Activated CD8-positive, alpha-beta memory T cell treated with anti-CD3 and anti-CD28 coated beads, Interleukin-2, amount 50 U/mL, for 24 hours (primary cell): ENCODE measurements around the gene CRTC3.

ENCODE experiments used
- DNase-seq: peaks from one replicate; pipeline ENCODE4 v3.0.0-alpha.2; 2020; ENCODE audit errors: extremely low read depth

Gene CRTC3

DNA sequence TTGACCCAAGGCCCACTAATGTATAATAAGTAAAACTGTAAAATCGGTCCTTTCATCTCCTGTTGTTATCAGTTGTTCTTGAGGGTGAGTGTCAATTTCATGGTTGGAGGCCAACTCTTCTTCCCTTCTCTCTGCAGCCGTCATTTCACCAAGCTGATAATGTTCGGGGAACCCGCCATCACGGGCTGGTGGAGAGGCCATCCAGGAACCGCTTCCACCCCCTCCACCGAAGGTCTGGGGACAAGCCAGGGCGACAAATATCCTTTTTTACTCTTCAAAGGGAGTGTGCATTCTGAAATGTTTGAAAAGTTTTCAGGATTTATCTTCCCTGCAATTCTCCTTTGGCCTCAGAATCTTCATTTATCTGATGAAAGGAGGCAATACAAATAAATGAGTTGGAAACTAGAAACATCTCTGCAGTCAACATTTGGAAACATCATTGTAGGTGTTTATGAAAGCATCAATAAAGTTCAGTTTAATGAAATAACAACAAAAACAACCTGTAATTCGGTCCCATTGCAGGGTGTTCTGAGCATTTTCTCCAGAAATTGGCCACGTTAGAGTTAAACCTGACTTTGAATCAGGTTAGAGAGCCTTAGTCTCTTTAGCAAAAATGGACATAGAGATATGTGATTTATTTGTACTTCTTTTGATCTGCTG is 63.9 kb downstream of the CRTC3 start:
- no peak for DNase-seq

DNA sequence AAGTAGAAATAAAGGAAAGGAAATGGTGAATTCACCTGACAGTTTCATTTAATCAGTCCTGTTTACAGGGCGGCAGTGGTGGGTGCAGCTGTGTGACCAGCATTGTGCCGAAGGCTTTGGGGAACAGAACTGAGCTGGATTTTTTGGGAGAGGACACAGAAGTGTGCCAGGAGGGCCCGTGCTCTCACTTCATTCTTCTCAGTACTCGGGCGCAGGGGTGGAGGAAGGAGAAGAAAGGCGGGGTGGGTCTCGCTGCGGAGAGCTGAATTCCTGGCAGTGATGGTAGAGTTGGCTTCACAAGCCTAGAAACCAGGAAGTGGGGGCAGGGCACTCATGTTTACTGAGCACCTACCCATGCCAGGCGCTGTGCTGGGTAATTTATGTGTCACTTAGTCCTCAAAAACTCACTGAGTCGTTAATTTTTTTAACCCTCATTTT is 64.6 kb downstream of the CRTC3 start:
- peak; percentile 71 for DNase-seq

DNA sequence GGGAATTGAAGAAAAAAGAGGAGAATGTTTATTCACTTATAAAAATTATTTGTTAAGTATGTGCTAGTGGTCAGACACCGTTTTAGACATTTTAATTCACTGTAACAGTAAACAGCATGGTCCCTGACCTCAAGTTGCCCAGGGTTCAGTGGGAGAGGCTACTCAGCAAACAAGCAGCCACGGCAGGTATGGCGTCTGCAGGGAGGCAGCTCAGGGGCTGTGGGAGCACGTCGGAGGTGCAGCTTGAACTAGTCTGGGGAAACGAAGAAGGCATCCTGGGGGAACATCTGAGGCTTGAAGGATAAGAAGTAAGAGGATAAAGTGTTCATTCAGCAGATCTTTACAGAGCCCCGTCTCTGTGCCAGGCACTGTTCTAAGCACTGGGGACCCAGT is 66.0 kb downstream of the CRTC3 start:
- no peak for DNase-seq

DNA sequence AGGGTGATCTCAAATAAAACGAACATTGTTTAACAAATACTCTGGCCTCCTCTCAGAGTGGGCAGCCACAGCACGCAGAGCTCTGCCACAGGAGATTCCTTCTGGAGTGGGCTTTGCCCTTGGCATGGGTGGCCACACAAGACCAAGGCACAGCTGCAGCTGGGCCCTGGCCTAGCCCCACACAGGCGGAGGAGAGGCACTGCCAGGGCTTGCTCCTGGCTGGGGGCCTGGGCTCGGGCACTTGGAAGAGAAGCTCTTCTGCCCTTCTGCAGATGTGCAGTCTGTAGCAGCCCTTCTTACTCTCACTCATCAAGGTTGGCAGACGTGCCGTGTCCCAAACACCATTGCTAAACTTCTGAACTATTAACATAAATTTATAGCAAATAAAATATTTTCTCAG is 67.2 kb downstream of the CRTC3 start:
- no peak for DNase-seq

DNA sequence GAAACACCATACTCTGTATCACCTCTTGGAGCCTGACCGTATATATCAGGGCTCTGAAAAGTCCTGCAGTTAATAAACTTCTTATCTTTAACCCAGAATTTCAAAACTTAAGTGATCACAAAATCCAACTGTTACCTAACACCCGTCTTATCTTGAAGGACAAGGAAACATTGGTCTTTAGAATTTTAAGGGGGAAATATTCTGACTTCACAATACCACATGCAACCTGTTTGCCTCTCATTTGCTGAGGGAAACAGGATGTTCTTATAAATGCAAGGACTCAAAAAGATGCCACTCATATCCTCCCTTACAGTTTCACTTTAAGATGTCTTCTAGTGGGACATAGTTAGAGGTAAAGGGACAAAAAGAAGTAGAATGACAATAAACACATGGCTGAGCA is 67.9 kb downstream of the CRTC3 start:
- no peak for DNase-seq

DNA sequence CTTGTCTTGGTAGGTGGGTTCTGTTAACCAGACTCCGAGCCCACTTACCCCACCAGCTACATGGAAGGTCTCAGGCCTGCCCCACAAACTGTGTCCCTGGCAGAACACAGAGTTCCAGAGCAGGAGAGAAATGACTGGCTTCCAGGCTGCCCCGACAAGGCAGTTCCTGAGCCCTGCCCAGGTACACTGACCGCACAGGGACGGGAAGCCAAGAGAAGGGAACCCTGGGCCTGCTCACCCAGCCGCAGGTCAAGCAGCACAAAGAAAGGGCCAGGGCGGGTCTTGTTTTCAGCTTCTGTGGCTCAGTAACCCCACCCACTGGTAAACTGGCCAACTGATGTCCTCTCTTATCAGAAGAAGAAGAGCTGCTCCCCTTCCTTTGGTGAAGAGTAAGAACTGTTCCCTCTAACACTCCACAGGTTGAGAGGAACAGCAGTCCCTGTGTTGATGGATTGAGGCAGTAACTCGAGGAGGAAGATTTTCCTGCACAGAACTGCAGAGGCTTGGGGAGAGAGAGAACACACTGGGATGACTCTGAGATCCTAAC is 68.4 kb downstream of the CRTC3 start:
- DNase-seq: no peak

DNA sequence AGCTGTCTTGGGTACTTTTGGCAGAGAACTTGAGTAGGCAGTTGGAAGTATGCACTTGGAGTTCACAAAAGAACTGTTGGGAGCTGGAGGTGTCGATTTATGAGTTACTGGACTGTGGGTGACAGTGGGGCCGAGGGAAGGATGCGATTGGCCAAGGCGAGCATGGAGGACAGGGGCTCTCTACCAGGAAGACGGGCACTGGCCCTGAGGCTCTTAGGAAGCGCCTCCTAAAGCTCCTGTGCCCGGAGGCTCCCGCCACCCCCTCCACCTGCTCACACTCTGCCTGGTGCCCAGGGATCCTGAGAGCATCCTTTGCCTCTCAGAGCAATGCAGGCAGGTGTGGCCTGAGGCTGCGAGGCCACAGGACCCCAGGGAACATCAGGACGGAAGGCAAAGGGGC is 69.0 kb downstream of the CRTC3 start:
- DNase-seq: no peak

DNA sequence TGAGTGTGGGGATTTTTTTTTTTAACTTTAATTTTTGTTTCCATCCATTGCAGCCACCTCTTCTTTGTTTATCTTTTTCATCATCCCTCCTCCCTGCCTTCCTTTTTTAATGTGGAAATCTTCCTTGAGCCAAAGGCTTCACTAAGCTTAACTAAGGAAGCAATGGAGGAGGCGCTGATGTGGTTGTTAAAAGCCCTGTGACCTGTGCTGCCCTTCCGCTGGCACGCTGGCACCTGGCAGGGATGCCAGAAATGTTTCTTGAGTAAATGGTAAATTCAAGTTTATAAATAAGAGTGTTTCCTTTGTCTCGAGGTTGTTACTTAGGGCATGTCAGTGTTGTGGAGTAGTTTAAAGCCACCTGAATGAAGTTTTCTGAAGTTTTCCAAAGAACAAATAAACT is 69.4 kb downstream of the CRTC3 start:
- no peak for DNase-seq

DNA sequence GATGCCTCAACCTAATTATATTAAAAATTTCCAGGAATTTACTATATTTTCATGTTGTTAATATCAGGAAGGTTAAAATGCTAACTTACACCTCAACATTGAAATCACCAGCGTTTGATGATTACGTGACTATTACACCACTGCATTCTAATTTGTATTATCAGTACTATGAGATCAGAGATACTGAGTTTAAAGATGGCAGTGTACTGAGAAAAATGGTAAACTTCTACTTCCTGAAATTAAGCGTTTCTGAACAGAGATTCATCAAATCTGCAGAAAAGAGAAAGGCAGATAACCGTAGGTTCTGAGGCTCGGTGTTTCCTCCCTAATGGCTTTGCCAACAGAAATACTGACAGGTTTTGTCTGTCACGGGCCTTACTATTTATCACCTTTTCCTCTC is 69.9 kb downstream of the CRTC3 start:
- no peak for DNase-seq

DNA sequence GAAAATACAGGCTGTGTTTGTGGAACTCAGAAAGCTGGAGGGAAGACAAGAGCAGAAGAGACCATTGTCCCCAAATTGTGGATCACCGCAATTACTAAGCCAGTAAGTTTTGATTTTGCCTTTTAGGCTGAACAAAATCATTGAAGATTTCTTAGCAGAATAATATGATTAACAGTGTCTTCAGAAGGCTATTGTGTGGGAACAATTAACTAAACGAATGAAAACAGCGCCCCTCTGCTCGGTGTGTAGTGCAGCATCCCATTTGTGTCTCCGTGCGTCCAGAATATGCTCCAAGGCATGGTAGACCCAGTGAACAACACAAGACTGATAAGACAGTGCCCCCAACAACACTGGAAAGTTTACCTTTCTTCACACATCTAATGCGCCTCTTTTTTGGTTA is 71.2 kb downstream of the CRTC3 start:
- no peak for DNase-seq

DNA sequence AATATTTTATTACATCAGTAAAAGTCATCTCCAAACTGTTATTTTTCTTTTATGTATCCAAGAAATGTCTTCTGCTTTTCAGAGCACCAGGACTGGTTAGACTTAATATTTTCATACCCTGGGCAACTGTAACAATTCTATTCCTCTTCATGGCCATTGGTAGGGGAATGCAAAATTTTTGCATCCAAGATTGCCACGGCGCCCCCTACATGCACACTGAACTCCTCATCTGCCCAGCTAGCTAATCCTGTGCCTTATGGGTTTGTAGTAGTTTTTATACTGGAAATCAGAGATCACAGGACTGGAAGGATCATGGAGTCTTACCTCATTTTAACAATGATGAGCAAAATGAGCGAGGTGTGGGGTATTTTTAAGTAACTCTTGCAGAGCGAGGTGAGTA is 74.2 kb downstream of the CRTC3 start:
- DNase-seq: no peak

DNA sequence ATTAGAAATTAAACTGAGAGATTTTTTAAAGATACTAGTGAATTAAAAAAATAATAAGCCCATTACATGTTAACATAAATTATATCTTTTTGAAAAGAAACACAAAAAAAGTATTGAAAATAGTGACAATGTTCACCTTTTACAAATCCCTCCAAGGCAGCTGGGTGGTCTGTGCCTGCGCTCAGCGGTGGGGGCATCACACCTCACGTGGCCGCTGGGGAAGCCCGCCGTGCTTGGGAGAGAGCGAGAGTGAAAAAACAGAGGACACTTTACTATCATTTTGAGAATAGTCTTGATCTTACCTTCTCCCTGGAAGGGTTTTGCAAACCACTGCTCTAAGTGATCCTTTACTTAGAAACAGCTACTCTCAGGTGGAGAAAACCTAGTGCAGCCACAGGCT is 76.9 kb downstream of the CRTC3 start:
- DNase-seq: no peak

DNA sequence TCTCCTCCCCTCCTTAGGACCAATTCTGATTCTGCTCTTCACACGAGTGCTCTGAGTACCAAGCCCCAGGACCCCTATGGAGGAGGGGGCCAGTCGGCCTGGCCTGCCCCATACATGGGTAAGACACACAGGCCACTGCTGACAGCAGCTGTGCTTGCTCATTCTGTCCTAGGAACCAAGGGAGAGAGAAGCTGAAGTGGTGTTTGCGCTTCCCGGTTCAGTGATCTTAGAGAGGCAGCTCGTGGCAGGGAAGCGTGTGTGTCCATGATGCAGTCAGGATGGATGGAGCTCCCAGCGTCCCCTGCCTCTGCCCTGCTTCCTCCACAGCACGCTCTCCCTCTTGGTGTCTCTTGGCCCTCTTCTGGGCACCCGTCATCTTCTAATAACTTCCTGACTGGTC is 77.6 kb downstream of the CRTC3 start:
- no peak for DNase-seq

DNA sequence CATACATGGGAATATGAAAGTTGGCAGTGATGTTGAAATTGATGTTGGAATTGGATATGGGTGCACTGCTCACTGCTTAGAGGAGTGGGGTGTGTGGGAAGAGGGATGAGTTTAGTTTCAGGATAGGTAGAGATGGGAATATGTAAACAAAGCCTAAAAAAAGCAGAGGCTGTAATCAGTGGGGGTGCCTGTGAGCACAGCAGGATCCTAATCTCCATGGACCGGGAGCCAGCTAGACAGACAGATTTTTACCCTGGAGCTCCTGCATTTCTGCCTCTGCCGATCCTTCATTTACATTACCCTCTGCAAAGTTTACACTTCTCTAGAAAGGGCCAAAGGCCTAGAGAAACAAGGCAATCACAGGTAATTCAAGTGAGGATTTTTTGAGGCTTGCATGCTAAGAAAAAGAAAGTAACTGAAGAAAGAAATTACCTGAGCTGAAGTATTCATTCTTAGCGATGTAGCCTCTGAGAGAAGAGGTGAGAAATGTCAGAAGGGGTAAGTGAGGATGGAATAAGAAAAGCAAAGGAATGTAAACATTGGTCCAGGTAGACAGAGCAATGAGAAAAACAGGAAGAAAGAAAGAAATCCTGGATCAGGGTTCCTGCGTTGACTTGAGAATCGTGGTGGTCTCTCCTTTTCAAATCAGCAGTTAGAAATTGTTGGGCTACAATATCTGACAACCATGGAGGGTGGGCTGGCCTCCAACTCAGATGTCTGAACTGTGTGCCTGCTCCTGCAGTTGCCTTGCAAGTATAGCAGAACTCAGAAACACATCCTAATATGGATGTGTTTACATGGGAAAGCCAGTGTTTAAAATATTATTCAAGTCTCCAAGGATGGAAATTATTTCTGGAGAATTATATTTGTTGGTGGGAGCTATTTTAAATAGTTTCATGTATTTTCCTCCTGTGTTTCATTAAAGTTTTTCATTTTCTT is 79.8 kb downstream of the CRTC3 start:
- no peak for DNase-seq

DNA sequence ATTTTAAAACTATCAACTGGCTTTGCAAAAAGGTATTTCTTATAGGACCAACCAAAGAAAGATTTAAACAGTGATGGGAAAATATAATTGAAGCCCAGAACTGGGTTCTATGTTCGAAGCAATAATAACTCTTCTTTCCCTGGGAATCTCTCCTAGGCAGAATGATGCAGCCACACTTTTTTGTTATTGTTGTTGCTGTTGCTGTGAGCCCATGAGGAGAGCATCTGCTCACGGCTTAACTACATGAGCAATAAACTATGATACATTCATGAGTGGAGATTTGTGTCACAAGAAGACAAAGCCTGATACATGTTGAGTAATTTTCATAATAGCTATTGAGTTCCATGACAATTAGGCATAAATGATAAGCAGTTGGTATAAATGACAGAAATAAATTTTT is 80.5 kb downstream of the CRTC3 start:
- no peak for DNase-seq

DNA sequence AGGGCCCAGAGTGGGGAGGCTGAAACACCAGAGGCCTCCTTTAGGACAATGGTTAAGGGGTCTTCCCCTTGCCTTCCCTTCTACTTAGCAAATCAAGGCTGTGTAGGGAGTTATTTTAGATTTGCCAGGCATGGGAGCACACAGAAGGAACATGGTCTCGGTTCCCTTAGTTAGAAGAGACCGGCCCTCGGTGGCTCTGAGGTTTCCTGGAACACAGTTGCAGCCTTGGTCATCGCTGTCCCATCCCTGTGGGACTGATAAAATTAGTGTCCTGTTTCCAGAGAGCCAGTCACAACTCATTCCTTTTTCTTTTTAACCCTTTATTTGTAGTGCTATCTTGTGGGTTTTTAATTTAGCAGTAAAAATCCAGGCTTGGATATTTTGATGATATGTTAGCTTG is 81.4 kb downstream of the CRTC3 start:
- no peak for DNase-seq

DNA sequence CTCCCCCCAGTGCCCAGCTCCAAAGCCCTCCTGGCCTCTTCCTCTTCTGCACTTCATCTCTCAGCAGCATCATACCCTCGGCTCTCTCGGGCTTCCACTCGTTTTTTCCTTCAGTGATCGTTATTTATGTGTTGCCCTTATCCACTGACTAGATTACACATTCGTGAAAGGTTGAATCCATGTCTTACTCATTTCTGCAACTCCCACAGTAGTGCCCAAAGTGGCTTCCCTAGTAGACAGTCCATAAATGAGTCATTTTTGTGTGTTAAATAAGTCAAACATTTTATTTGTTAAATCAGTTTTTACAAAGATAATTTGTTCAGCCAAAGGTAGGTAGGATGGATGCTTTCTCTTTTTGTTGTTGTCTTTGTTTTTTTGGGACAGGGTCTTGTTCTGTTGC is 87.4 kb downstream of the CRTC3 start:
- no peak for DNase-seq

DNA sequence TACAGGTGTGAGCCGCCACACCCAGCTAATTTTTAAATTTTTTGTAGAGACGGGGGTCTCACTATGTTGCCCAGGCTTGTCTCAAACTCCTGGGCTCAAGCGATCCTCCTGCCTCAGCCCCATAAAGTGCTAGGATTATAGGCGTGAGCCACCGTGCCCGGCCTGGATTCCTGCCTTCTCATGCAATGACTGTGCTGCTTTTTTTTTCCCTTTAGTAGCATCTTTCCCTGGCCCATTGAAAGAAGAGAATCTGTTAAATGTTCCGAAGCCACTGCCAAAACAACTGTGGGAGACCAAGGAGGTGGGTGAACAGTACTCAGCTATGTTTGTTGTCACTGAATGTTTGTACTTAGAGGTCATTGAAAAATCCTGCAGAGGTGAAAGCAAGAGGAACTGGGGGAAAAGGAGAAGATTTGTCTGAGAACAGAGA is 88.0 kb downstream of the CRTC3 start:
- DNase-seq: no peak

DNA sequence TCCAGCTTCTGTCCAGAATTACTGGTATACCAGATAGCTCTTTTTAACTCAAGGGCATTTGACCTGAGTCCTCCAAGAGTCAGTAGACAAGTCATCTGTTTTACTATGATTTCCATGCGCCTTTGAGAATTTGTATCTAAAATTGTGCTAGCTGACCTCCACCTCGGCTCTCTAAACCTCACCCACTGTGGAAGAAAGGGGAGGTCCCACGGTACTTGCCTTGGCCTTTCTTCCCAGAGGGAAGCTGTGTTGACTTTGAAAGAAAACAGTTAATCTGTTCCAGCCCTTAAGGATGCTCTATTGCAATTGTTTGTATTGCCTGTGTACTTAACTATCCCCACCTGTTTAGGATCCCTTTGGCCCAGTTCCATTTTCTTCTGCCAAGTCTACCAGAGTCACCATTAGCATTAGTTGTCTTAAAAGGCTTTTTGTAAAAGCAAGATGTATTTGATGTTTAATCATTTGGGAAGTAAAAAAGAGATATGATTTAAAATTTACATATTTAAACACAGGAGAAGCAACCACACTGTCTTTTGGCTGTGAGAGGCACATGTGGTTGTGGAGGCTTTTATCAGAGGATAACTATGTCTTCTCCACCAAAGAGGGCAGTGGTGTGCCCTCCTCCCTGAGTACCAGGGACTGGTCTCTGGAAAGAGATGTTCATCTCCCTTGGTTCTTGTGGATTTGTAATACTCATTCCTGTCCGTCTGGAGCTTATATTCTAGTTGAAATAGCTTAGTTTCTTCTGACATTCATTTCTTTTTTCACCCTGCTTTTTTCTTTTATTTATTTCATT is 88.8 kb downstream of the CRTC3 start:
- DNase-seq: no peak

DNA sequence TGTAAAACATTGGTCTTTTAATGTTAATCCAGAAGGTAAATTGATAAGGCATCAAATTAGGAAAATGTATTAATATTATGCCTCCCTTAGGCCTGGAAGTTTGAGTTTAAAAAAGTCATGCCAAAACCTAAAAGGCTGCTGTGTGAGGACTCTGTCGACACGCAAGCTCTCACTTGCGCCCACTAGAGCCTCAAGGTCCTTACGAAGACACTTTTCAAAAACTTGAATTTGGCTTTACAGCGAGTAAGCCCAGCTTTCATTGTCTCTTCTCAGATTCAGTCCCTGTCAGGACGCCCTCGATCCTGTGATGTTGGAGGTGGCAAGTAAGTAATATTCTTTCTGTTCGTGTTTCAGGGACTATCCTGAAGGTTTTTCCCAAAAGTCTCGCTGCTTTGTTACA is 89.7 kb downstream of the CRTC3 start:
- no peak for DNase-seq

DNA sequence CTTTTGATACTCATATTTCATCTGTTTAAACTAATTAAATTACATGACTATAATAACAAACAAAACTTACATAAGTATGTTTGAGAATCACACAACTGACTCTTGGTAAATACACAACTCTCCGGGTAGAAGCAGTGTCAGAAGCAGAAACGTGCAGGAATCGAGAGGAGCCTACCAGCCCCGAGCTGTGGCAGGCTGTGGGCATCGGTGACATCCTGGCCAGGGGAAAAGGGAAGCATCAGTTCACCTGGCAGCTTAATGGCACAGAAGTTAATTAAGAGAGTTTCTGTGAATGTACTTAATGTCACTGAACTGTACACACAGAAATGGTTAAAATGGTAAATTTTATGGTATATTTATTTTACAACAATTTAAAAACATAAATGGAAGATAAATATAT is 90.2 kb downstream of the CRTC3 start:
- no peak for DNase-seq

DNA sequence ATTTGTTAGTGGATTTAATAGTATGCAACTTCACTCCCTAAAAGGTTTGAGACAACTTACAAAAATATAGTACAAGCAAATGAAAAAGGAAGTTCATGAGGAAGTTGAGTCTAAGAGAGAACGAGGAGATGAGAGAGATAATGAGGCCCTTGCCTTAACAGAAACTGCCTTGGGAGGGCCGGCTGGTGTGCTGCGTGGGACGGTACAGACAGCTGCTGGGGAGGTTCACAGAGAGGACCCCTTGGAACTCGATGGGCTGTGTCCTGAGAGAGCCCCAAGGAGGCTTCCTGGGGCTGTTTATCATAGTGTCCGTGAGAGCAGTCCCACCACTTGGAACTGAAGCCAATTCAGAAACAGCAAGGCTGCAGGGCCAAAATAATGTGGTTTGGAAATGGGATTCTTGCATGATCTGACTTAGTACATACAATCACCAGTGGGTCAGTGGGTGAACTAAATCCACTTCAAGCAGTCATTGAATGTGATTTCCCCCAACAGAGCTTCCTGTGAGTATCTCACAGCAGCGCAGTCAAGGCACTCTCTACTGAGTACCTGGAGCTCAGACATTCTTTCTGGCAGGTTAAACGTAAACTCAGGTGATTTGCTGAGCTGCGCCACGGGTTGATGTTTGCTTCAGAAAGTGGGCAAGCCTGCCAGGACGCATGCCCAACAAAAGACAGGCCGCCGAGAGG is 90.8 kb downstream of the CRTC3 start:
- no peak for DNase-seq
